GM13977 (cell line): ENCODE results near the gene EFCAB11.
A peak's percentile ranks its signal among the peaks of the same experiment; 100 is the strongest.

ENCODE experiments used
- DNase-seq: peaks from one replicate; pipeline ENCODE4 v3.0.0; 2012; ENCODE audit warnings: low spot score
- CTCF ChIP-seq: IDR thresholded peaks from 2 replicates; pipeline ENCODE4 v1.5.1; 2012; ENCODE audit warnings: mild to moderate bottlenecking, control low read depth; ENCODE audit not compliant: insufficient read depth; ENCODE audit errors: extremely low read depth, missing control alignments
- in situ Hi-C: fragments of 300-500 bp; cut with MboI; formaldehyde crosslinking; loops from one replicate; pipeline ENCODE4 v1.12.0; 2022; ENCODE audit warnings: low sequenced_read_pairs, low pct_unique_long_range_greater_than_20kb, mixed read lengths, inconsistent platforms; ENCODE audit not compliant: unreplicated experiment

Gene EFCAB11

GRCh38 chr14:89958966-89959365 is 4.4 kb upstream of the EFCAB11 start:
- in situ Hi-C loops: no loop called here
- no peak for TF ChIP-seq CTCF
- no peak for DNase-seq

GRCh38 chr14:89957791-89958190 is 3.3 kb upstream of the EFCAB11 start:
- in situ Hi-C loops: no loop called here
- TF ChIP-seq CTCF: no peak

GRCh38 chr14:89957376-89957775 is 2.8 kb upstream of the EFCAB11 start:
- no peak for DNase-seq
- in situ Hi-C loops: no loop called here
- TF ChIP-seq CTCF: no peak

More at GRCh38 chr14:89957791-89958190, 3.3 kb upstream of the EFCAB11 start:
- no peak for DNase-seq

GRCh38 chr14:89956661-89957009 is 2.1 kb upstream of the EFCAB11 start:
- DNase-seq: no peak
- in situ Hi-C loops: no loop called here
- no peak for TF ChIP-seq CTCF

GRCh38 chr14:89955745-89956660 is 1.5 kb upstream of the EFCAB11 start, which contains the start of gene TDP1:
TSS of gene TDP1 (plus strand) at chr14:89955927. CDS start at chr14:89963115, 7,188 bp downstream.
- DNase-seq: peak; percentile 96
- no peak for TF ChIP-seq CTCF
- in situ Hi-C loops: no loop called here

GRCh38 chr14:89955022-89955744 is 653 bp upstream of the EFCAB11 start:
- no peak for TF ChIP-seq CTCF
- DNase-seq: no peak
- in situ Hi-C loops: no loop called here
